IPS-15b (cell line): ENCODE results near the gene ZHX3.
A peak's percentile ranks its signal among the peaks of the same experiment; 100 is the strongest.

Experiments used
- H3K27me3 ChIP-seq: one replicate; pipeline ENCODE4 v1.6.1; 2013; ENCODE audit warnings: low read length; ENCODE audit not compliant: control insufficient read depth, insufficient read depth
- H3K36me3 ChIP-seq: one replicate; pipeline ENCODE4 v1.6.1; 2013; ENCODE audit warnings: low read length; ENCODE audit not compliant: control insufficient read depth, insufficient read depth
- H3K4me1 ChIP-seq: one replicate; pipeline ENCODE4 v1.6.1; 2013; ENCODE audit warnings: mild to moderate bottlenecking, low read length; ENCODE audit not compliant: control insufficient read depth, insufficient read depth
- H3K4me3 ChIP-seq: one replicate; pipeline ENCODE4 v1.5.1; 2013; ENCODE audit warnings: low read depth, low read length
- H3K9ac ChIP-seq: one replicate; pipeline ENCODE4 v1.6.1; 2013; ENCODE audit warnings: low read depth, mild to moderate bottlenecking, low read length
- H3K9me3 ChIP-seq: one replicate; pipeline ENCODE4 v1.6.1; 2013; ENCODE audit warnings: mild to moderate bottlenecking, low read length; ENCODE audit not compliant: control insufficient read depth, insufficient read depth

Gene ZHX3

GRCh38 chr20:41339957-41340326, 22.4 kb upstream of the ZHX3 start:
- Histone ChIP-seq H3K4me3 (peak overlapping the region; percentile 60), H3K9me3 (no peaks in the 10 kb centered on the region), H3K36me3 (no peaks in the 10 kb centered on the region), H3K4me1 (peaks cover 8% of the 10 kb centered on the region), H3K9ac (no peak overlapping the region), H3K27me3 (peaks cover 8% of the 10 kb centered on the region)

GRCh38 chr20:41336711-41337492, 19.4 kb upstream of the ZHX3 start:
- Histone ChIP-seq H3K27me3 (peaks cover 8% of the 10 kb centered on the region), H3K4me1 (peaks cover 8% of the 10 kb centered on the region), H3K4me3 (no peak overlapping the region), H3K9ac (no peak overlapping the region), H3K36me3 (no peaks in the 10 kb centered on the region), H3K9me3 (no peaks in the 10 kb centered on the region)

- Histone ChIP-seq H3K4me1 (peaks cover 4% of the 10 kb centered on the region), H3K36me3 (no peaks in the 10 kb centered on the region), H3K4me3 (no peak overlapping the region), H3K9me3 (no peaks in the 10 kb centered on the region), H3K9ac (no peak overlapping the region), H3K27me3 (peaks cover 10% of the 10 kb centered on the region)
Observed at GRCh38 chr20:41335591-41335990, 18.1 kb upstream of the ZHX3 start.

DNA sequence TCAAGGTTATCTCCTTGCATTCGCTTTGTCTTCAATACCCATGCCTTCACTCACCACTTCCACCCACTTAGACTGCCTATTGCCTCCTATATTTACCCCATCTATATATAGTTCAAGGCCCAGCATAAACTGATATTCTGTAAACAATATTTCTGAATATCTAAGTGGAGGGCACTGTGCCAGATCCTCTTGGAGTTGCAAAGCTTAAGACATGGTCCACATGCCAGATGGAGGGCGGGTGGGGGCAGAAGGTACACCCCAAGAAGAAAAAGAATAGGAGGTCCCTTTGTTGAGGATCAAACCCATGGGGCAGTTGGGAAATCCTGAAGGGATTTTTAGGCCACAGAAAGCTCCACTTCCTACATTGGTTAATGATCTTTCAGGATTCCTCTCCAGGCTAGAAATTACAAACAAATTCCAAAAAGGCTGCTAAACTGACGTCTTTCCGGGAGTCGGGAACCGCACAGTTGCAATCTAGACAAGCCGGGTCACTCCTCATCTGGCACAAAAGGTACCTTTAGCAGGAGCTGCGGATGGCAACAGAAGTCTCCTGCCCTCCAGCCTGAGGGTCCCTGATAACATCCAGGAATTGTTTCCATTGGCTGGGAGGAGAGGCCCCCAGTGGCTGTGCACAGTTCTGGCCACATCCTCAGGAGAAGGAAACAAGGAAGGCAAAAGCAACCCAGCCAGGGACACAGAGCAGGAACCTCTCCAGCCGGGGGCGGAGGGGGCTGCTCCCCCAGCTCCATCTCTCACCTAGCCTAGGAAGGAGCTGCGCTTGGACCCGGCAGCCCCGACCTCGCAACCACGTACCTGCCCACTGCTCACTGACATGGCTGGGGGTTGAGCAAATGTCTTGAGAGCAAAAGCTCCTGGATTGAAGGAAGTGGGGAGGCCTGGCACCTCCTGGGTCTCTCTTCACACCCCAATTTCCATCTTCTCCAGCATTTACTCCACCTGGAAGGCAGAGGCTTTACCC, 17.2 kb upstream of the ZHX3 start:
- H3K4me1 ChIP-seq = peaks cover 4% of the 10 kb centered on the region
- no peaks in the 10 kb centered on the region for H3K9me3 ChIP-seq
- peaks cover 11% of the 10 kb centered on the region for H3K27me3 ChIP-seq
- H3K9ac ChIP-seq = no peak overlapping the region
- H3K36me3 ChIP-seq = no peaks in the 10 kb centered on the region
- no peak overlapping the region for H3K4me3 ChIP-seq

DNA sequence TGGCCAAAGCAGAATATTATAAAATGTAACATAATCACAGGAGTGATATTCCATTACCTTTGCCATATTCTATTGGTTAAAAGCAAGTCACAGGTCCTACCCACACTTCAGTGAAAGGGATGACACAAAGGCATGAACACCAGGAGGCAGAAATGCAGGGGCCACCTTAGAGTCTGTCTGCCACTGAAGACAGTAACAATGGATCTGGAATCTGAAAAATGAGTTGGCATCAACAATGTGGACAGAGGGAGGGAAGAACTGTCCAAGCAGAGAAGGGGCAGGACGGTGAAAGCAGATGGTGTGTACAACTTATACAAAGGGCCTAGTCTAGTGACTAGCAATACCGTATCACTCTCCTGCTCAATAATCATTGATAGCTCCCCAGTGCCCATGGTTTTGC, 16.5 kb upstream of the ZHX3 start:
- no peak overlapping the region for H3K9ac ChIP-seq
- H3K27me3 ChIP-seq = peaks cover 9% of the 10 kb centered on the region
- H3K9me3 ChIP-seq = no peaks in the 10 kb centered on the region
- no peaks in the 10 kb centered on the region for H3K4me1 ChIP-seq
- H3K36me3 ChIP-seq = no peaks in the 10 kb centered on the region
- H3K4me3 ChIP-seq = no peak overlapping the region

DNA sequence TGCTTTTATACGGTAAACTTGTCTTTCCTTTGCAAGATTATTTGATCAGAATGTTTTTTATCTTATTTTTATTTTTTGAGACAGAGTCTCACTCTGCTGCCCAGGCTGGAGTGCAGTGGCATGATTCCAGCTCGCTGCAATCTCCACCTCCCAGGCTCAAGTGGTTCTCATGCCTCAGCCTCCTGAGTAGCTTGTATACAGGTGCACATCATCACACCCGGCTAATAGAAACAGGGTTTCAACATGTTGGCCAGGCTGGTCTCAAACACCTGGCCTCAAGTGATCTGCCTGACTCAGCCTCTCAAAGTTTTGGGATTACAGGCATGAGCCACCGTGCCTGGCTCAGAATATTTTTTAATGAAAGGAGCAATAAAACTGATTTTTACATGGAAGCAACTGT, 14.2 kb upstream of the ZHX3 start:
- H3K4me1 ChIP-seq = no peaks in the 10 kb centered on the region
- no peak overlapping the region for H3K9ac ChIP-seq
- no peak overlapping the region for H3K4me3 ChIP-seq
- H3K27me3 ChIP-seq = peaks cover 9% of the 10 kb centered on the region
- no peaks in the 10 kb centered on the region for H3K36me3 ChIP-seq
- H3K9me3 ChIP-seq = no peaks in the 10 kb centered on the region

DNA sequence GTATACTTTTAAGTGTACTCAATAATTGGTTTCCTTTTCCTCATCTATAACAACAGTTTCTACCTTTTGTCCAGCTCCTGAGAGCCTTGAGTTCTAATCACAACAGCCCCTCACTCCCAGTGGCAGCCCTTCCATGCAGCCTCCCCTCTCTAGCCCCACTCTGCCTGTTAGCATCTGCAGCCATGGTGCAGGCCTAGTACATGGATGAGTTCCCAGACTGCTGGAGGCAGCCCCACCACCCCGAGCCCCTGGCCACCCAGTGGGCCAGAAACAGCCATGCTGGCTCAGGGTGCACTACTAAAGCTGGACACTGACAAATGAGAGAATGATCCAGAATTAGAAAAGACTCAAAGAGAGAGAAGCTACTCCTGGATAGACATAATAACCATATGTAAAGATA, 13.4 kb upstream of the ZHX3 start:
- H3K4me1 ChIP-seq = no peaks in the 10 kb centered on the region

DNA sequence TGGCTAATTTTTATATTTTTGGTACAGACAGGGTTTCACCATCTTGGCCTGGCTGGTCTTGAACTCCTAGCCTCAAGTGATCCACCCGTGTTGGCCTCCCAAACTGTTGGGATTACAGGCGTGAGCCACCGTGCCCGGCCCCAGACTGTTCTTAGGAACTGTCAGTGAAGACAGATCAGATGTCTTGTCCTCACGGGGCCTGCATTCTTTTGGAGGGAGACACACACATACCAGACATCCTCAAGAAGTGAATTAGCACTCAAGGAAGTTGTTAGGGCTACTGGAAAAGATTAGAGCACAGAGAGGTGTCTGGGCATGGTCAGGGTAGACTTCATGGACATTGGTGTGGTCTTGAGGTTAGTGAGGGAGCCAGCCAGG, 12.8 kb upstream of the ZHX3 start:
- no peaks in the 10 kb centered on the region for H3K9me3 ChIP-seq
- no peak overlapping the region for H3K4me3 ChIP-seq
- no peak overlapping the region for H3K9ac ChIP-seq
- no peaks in the 10 kb centered on the region for H3K4me1 ChIP-seq
- H3K36me3 ChIP-seq = no peaks in the 10 kb centered on the region
- peaks cover 9% of the 10 kb centered on the region for H3K27me3 ChIP-seq

More for the DNA sequence above, 13.4 kb upstream of the ZHX3 start:
- no peaks in the 10 kb centered on the region for H3K36me3 ChIP-seq
- H3K4me3 ChIP-seq = no peak overlapping the region
- no peaks in the 10 kb centered on the region for H3K9me3 ChIP-seq
- H3K9ac ChIP-seq = no peak overlapping the region
- H3K27me3 ChIP-seq = peaks cover 9% of the 10 kb centered on the region

- Histone ChIP-seq H3K9ac (no peak overlapping the region), H3K4me1 (no peaks in the 10 kb centered on the region), H3K4me3 (no peak overlapping the region), H3K9me3 (no peaks in the 10 kb centered on the region), H3K36me3 (no peaks in the 10 kb centered on the region), H3K27me3 (peaks cover 9% of the 10 kb centered on the region)
Observed at GRCh38 chr20:41329435-41330342, 12.2 kb upstream of the ZHX3 start.

- Histone ChIP-seq H3K9me3 (no peaks in the 10 kb centered on the region), H3K27me3 (peaks cover 9% of the 10 kb centered on the region), H3K9ac (no peak overlapping the region), H3K4me1 (no peaks in the 10 kb centered on the region), H3K36me3 (no peaks in the 10 kb centered on the region), H3K4me3 (no peak overlapping the region)
Observed at GRCh38 chr20:41327178-41327577, 9.6 kb upstream of the ZHX3 start.

DNA sequence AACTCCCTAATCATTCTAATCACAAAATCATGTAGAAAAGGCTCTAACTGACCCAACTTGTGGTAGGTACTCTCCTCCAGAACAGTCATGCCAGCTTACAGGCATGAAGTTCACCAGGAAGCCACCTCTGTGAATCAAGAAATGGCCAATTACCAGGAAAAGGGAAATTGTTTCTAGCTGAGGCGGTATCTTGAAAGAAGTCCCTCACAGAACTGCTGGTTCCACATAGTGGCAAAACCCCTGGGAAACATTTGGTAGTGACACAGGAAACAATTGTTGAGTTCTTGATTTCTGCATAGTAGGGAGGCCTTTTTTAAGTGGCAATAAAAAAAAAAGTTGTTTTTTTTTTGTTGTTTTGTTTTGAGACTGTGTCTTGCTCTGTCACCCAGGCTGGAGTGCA, 3.4 kb upstream of the ZHX3 start:
- Histone ChIP-seq H3K27me3 (peaks cover 15% of the 10 kb centered on the region), H3K4me3 (no peak overlapping the region), H3K4me1 (peaks cover 4% of the 10 kb centered on the region), H3K9ac (no peak overlapping the region), H3K36me3 (no peaks in the 10 kb centered on the region), H3K9me3 (no peaks in the 10 kb centered on the region)
